GM18873 (cell line): ENCODE results near the gene ATP6V1C2.
"Not testable (repeated sequence)": the region's sequence is repeated elsewhere in the genome, so short reads cannot be mapped to it uniquely, and the experiment has no call there.

Experiments
- ATAC-seq: cut with Tn5 transposase; IDR thresholded peaks from one replicate; pipeline ENCODE4 v1.9.1; 2021; ENCODE audit warnings: mild to moderate bottlenecking, moderate library complexity, moderate number of reproducible peaks; ENCODE audit not compliant: unreplicated experiment, low FRiP score

The ATP6V1C2 gene

GRCh38 chr2:10810202-10811161 lies 89.1 kb downstream of the ATP6V1C2 start:
- peak; percentile 33 for ATAC-seq

GRCh38 chr2:10811517-10811916 lies 90.1 kb downstream of the ATP6V1C2 start:
- ATAC-seq = no peak

GRCh38 chr2:10812362-10813162 lies 91.1 kb downstream of the ATP6V1C2 start, which contains the start of gene PDIA6:
TSS of gene PDIA6 (minus strand) at chr2:10812785. CDS start at chr2:10812696, 89 bp downstream.
- peak; percentile 67 for ATAC-seq

GRCh38 chr2:10813163-10814138 lies 92.0 kb downstream of the ATP6V1C2 start:
- ATAC-seq = not testable (repeated sequence)

GRCh38 chr2:10814142-10814541 lies 92.7 kb downstream of the ATP6V1C2 start:
- ATAC-seq = no peak

- ATAC-seq = no peak
Observed at GRCh38 chr2:10814571-10815331, 93.3 kb downstream of the ATP6V1C2 start.

GRCh38 chr2:10817413-10817812 lies 96.0 kb downstream of the ATP6V1C2 start:
- ATAC-seq = no peak

GRCh38 chr2:10818305-10818704 lies 96.9 kb downstream of the ATP6V1C2 start:
- not testable (repeated sequence) for ATAC-seq

- ATAC-seq = no peak
Observed at GRCh38 chr2:10818984-10819383, 97.6 kb downstream of the ATP6V1C2 start.

GRCh38 chr2:10819714-10820314 lies 98.4 kb downstream of the ATP6V1C2 start:
- no peak for ATAC-seq

- ATAC-seq = no peak
Observed at GRCh38 chr2:10820562-10820961, 99.1 kb downstream of the ATP6V1C2 start.

- ATAC-seq = no peak
Observed at GRCh38 chr2:10820978-10821695, 99.7 kb downstream of the ATP6V1C2 start.

- no peak for ATAC-seq
Observed at GRCh38 chr2:10824191-10824590, 102.8 kb downstream of the ATP6V1C2 start.

- ATAC-seq = no peak
Observed at GRCh38 chr2:10826026-10826425, 104.6 kb downstream of the ATP6V1C2 start.

- no peak for ATAC-seq
Observed at GRCh38 chr2:10826625-10827024, 105.2 kb downstream of the ATP6V1C2 start.

GRCh38 chr2:10828346-10828745 lies 106.9 kb downstream of the ATP6V1C2 start:
- no peak for ATAC-seq

GRCh38 chr2:10829299-10829698 lies 107.9 kb downstream of the ATP6V1C2 start:
- no peak for ATAC-seq

GRCh38 chr2:10830203-10830602 lies 108.8 kb downstream of the ATP6V1C2 start:
- ATAC-seq = no peak
